Suprapubic skin (tissue), 3 donors: Measurements from ENCODE around the gene ABHD4.

ENCODE experiments used
- EP300 ChIP-seq: sonication (generic); formaldehyde crosslinking; IDR thresholded peaks from one replicate; pipeline ENCODE4 v1.6.1; 2017; ENCODE audit warnings: antibody characterized with exemption
- POLR2A ChIP-seq, 2 donors: fragments of 450-650 bp; IDR thresholded peaks; one replicate each; pipeline ENCODE4 v1.6.1; 2017; ENCODE audit warnings: antibody characterized with exemption in 2 of 2, mild to moderate bottlenecking in 2 of 2, moderate library complexity in 2 of 2
- TF ChIP-seq, protein P1 (sequence below), 2 donors: fragments of 200-600 bp in 1 of 2; fragments of 450-650 bp in 1 of 2; sonication (generic) in 1 of 2; IDR thresholded peaks; one replicate each; pipeline ENCODE4 v1.5.1; 2016 to 2019; ENCODE audit warnings: antibody characterized with exemption in 2 of 2, mild to moderate bottlenecking in 1 of 2, moderate library complexity in 1 of 2

DNA sequence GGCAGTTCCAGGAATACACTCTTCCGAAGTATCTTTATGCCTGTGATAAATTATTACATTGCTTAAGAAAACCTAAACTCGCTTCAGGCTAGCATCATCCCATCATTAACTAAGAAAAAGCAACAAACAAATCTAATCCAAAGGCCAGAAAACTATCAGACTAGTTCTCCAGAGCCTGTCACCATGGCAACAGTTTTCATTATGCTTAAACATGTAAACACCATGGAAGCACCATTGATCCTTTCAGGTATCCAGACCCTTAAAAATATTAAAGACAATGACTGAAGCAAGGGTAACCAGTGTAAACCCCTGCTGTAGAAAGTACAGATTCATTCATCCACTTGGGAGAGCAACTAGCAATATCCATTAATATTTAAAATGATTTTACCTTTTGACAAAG, 18.9 kb upstream of the ABHD4 start:
- TF ChIP-seq, protein P1, sequence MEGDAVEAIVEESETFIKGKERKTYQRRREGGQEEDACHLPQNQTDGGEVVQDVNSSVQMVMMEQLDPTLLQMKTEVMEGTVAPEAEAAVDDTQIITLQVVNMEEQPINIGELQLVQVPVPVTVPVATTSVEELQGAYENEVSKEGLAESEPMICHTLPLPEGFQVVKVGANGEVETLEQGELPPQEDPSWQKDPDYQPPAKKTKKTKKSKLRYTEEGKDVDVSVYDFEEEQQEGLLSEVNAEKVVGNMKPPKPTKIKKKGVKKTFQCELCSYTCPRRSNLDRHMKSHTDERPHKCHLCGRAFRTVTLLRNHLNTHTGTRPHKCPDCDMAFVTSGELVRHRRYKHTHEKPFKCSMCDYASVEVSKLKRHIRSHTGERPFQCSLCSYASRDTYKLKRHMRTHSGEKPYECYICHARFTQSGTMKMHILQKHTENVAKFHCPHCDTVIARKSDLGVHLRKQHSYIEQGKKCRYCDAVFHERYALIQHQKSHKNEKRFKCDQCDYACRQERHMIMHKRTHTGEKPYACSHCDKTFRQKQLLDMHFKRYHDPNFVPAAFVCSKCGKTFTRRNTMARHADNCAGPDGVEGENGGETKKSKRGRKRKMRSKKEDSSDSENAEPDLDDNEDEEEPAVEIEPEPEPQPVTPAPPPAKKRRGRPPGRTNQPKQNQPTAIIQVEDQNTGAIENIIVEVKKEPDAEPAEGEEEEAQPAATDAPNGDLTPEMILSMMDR (IDR thresholded peaks at IDR 0.05): no peak
- no peak for TF ChIP-seq EP300
- no peak for TF ChIP-seq POLR2A (IDR thresholded peaks at IDR 0.05)
